ENCODE measurements around the gene TSPO.

- TF ChIP-seq CTCF (IDR thresholded peaks at IDR 0.05), result no peak
- no peak for TF ChIP-seq POLR2AphosphoS5 (IDR thresholded peaks at IDR 0.05; ENCODE audit: low read depth, low read length)
- no peak for TF ChIP-seq SIN3A (IDR thresholded peaks at IDR 0.05; ENCODE audit: borderline replicate concordance, insufficient read depth, low read depth, low read length)
Measured at GRCh38 chr22:43173976-43174720, 22.8 kb downstream of the TSPO start.

Data from Panc1 (cell line).